CD4-positive, alpha-beta T cell treated with Interferon gamma for 1 hour (primary cell): ENCODE measurements around the gene TLR9.
"Not testable (repeated sequence)": the region's sequence is repeated elsewhere in the genome, so short reads cannot be mapped to it uniquely, and the experiment has no call there.

ENCODE experiments used
- DNase-seq: peaks from one replicate; pipeline ENCODE4 v3.0.0-alpha.2; 2020

The TLR9 gene

GRCh38 chr3:52225452-52226228 lies at the start of gene TLR9:
TSS of gene TLR9 (minus strand) at chr3:52225645. CDS start at chr3:52225529, 116 bp downstream.
- peak; percentile 77 for DNase-seq

- DNase-seq, result not testable (repeated sequence)
These were observed 49.3 kb upstream of the TLR9 start for GRCh38 chr3:52274781-52275180.

GRCh38 chr3:52272831-52273230 lies 47.4 kb upstream of the TLR9 start:
- DNase-seq, result no peak

- DNase-seq, result not testable (repeated sequence)
These were observed 46.7 kb upstream of the TLR9 start for GRCh38 chr3:52272172-52272571.

- DNase-seq, result no peak
These were observed 44.9 kb upstream of the TLR9 start for GRCh38 chr3:52270252-52270754.

GRCh38 chr3:52269776-52270175 lies 44.3 kb upstream of the TLR9 start:
- no peak for DNase-seq

- peak; percentile 17 for DNase-seq
These were observed 42.6 kb upstream of the TLR9 start for GRCh38 chr3:52268036-52268435.

GRCh38 chr3:52265387-52265786 lies 39.9 kb upstream of the TLR9 start:
- no peak for DNase-seq

GRCh38 chr3:52262447-52262846 lies 37.0 kb upstream of the TLR9 start:
- DNase-seq, result no peak

- DNase-seq, result no peak
These were observed 34.0 kb upstream of the TLR9 start for GRCh38 chr3:52259448-52259847.

- no peak for DNase-seq
These were observed 33.6 kb upstream of the TLR9 start for GRCh38 chr3:52259035-52259434.

- DNase-seq, result no peak
These were observed 32.5 kb upstream of the TLR9 start for GRCh38 chr3:52257911-52258310.

- DNase-seq, result no peak
These were observed 31.2 kb upstream of the TLR9 start for GRCh38 chr3:52256622-52257021.

GRCh38 chr3:52256159-52256558 lies 30.7 kb upstream of the TLR9 start:
- no peak for DNase-seq

- no peak for DNase-seq
These were observed 29.2 kb upstream of the TLR9 start for GRCh38 chr3:52254608-52255007.

GRCh38 chr3:52253314-52254304 lies 28.2 kb upstream of the TLR9 start:
- DNase-seq, result peak; percentile 90

GRCh38 chr3:52250122-52250521 lies 24.7 kb upstream of the TLR9 start:
- no peak for DNase-seq

- DNase-seq, result no peak
These were observed 24.2 kb upstream of the TLR9 start for GRCh38 chr3:52249683-52250082.

GRCh38 chr3:52248816-52249547 lies 23.5 kb upstream of the TLR9 start:
- no peak for DNase-seq

GRCh38 chr3:52248165-52248541 lies 22.7 kb upstream of the TLR9 start:
- DNase-seq, result no peak

GRCh38 chr3:52247409-52248164 lies 22.1 kb upstream of the TLR9 start:
- DNase-seq, result no peak
